Measurements from ENCODE around the gene ZNF19.

ZNF19 gene

GRCh38 chr16:71440669-71441347 is 48.3 kb downstream of the ZNF19 start:
- DNase-seq: peak in 1 of 4 experiments; percentile 15

GRCh38 chr16:71439523-71439922 is 49.6 kb downstream of the ZNF19 start:
- DNase-seq: no peak

- no peak for DNase-seq
These were observed 52.7 kb downstream of the ZNF19 start for GRCh38 chr16:71436473-71436872.

- DNase-seq: no peak
These were observed 56.2 kb downstream of the ZNF19 start for GRCh38 chr16:71432906-71433305.

GRCh38 chr16:71431991-71432390 is 57.1 kb downstream of the ZNF19 start:
- no peak for DNase-seq

GRCh38 chr16:71431176-71431575 is 57.9 kb downstream of the ZNF19 start:
- no peak for DNase-seq

- no peak for DNase-seq
These were observed 58.4 kb downstream of the ZNF19 start for GRCh38 chr16:71430744-71431143.

GRCh38 chr16:71429581-71429980 is 59.5 kb downstream of the ZNF19 start:
- DNase-seq: no peak

GRCh38 chr16:71428883-71429282 is 60.2 kb downstream of the ZNF19 start:
- DNase-seq: no peak

GRCh38 chr16:71428385-71428784 is 60.7 kb downstream of the ZNF19 start:
- DNase-seq: no peak

GRCh38 chr16:71426880-71427615 is 62.1 kb downstream of the ZNF19 start:
- no peak for DNase-seq

- DNase-seq: peak in 3 of 4 experiments; percentile 4 to 6 (median 5)
These were observed 62.9 kb downstream of the ZNF19 start for GRCh38 chr16:71426069-71426879.

GRCh38 chr16:71425746-71426068 is 63.4 kb downstream of the ZNF19 start:
- no peak for DNase-seq

- no peak for DNase-seq
These were observed 64.5 kb downstream of the ZNF19 start for GRCh38 chr16:71424626-71425025.

- DNase-seq: no peak
These were observed 65.3 kb downstream of the ZNF19 start for GRCh38 chr16:71423865-71424264.

All from suppressor macrophage (primary cell).